Activated CD8-positive, alpha-beta memory T cell treated with anti-CD3 and anti-CD28 coated beads, Interleukin-2, amount 10 ng/mL, durations not matched to agents 7 days and 5 days (primary cell): Measurements from ENCODE around the gene GZMH. TPM values are rescaled to one million over a fixed set of nuclear protein-coding genes. Genes with fewer than 3 reads are reported as not detected.

Source experiments
- ATAC-seq: fragments of 150-1000 bp; cut with Tn5 transposase; one replicate; pipeline ENCODE4 v1.10.0; 2021; ENCODE audit warnings: moderate library complexity
- CTCF ChIA-PET: fragments of 350-600 bp; sonication (Branson Sonifier 250); formaldehyde crosslinking; loops from one replicate; lab custom pipeline; 2021; ENCODE audit warnings: antibody characterized with exemption; lab: Charles Lee
- DNase-seq: peaks from one replicate; pipeline ENCODE4 v3.0.0-alpha.2; 2020
- H3K27ac Mint-ChIP-seq: one replicate; pipeline ENCODE4 v1.8.0; 2021; ENCODE audit warnings: mild to moderate bottlenecking, mixed read lengths
- H3K27me3 Mint-ChIP-seq: one replicate; pipeline ENCODE4 v1.8.0; 2021; ENCODE audit warnings: mixed read lengths
- H3K36me3 Mint-ChIP-seq: one replicate; pipeline ENCODE4 v1.8.0; 2021; ENCODE audit warnings: mild to moderate bottlenecking, mixed read lengths
- H3K4me1 Mint-ChIP-seq: one replicate; pipeline ENCODE4 v1.8.0; 2021; ENCODE audit warnings: mixed read lengths
- H3K4me3 Mint-ChIP-seq: one replicate; pipeline ENCODE4 v1.8.0; 2021; ENCODE audit warnings: mild to moderate bottlenecking, moderate library complexity, mixed read lengths
- H3K9me3 Mint-ChIP-seq: one replicate; pipeline ENCODE4 v1.8.0; 2022; ENCODE audit warnings: low read depth, mixed read lengths
- total RNA-seq, 2 experiments: library from RNA; stranded (reverse); gene quantifications; one replicate each; pipeline ENCODE4 v1.2.3, GENCODE V29; 2021

The GZMH gene
- total RNA-seq, 2 experiments from 2014 or later, result 35.8 to 80.0 TPM

- Mint-ChIP-seq H3K27ac (no peak overlapping the region), H3K36me3 (no peaks in the 10 kb centered on the region), H3K27me3 (peaks cover 15% of the 10 kb centered on the region), H3K4me3 (no peak overlapping the region), H3K9me3 (no peaks in the 10 kb centered on the region), H3K4me1 (peaks cover 4% of the 10 kb centered on the region)
- DNase-seq, result no peak
- CTCF ChIA-PET, result interaction anchor here (0.9 kb wide), 1 partner anchor 134 kb away, joined by 3 read pairs; no protein-coding TSS in a partner anchor
- no peak for ATAC-seq
Measured at GRCh38 chr14:24576771-24577170, 32.7 kb downstream of the GZMH start.

- Mint-ChIP-seq H3K4me1 (peaks cover 4% of the 10 kb centered on the region), H3K27ac (no peak within 1 kb of the TSS), H3K4me3 (no peak within 1 kb of the TSS), H3K27me3 (peaks cover 21% of the 10 kb centered on the region), H3K36me3 (no peaks in the 10 kb centered on the region), H3K9me3 (no peaks in the 10 kb centered on the region)
- ATAC-seq, result no peak
- CTCF ChIA-PET, result no interaction called here
- DNase-seq, result no peak
Measured at GRCh38 chr14:24576182-24576581, 33.3 kb downstream of the GZMH start, which contains the start of gene CTSG. CTSG (minus strand) TSS chr14:24576250; CDS start chr14:24576223, 27 bp downstream.

DNA sequence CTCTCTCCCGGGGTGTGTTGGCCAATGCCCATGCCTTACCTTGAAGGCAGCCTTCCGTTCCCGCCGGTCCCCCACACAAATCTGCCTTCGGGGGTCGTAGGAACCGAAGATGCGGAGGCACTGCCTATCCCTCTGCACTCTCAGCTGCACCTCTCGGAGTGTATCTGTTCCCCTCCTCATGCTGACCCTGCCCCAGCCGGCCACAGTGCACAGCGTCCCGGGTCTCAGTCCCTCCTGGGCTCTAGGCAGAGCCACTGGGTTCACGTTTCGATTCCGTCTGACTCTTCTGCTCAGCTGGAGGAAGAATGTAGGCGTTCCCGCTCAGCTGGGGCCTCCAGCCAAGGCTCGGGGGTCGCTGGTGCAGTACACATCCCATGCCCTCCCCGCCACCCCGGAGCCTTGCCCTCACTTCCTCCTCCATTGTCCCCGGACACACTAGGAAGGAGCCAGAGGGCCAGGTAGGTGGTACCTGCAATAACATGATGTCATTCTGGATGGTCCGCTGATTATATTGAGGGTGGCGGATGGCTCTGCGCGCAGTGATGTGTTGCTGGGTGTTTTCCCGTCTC lies 35.2 kb downstream of the GZMH start:
- H3K36me3 Mint-ChIP-seq, result no peaks in the 10 kb centered on the region
- ATAC-seq (no peak), DNase-seq (no peak)
- CTCF ChIA-PET, result no interaction called here
- no peaks in the 10 kb centered on the region for H3K9me3 Mint-ChIP-seq
- H3K27ac Mint-ChIP-seq, result no peak overlapping the region
- peaks cover 4% of the 10 kb centered on the region for H3K4me1 Mint-ChIP-seq
- H3K27me3 Mint-ChIP-seq, result peaks cover 31% of the 10 kb centered on the region
- H3K4me3 Mint-ChIP-seq, result no peak overlapping the region

- no peak for ATAC-seq
- CTCF ChIA-PET, result no interaction called here
- H3K4me3 Mint-ChIP-seq, result no peak overlapping the region
- H3K36me3 Mint-ChIP-seq, result no peaks in the 10 kb centered on the region
- H3K27me3 Mint-ChIP-seq, result peaks cover 24% of the 10 kb centered on the region
- no peak for DNase-seq
- H3K4me1 Mint-ChIP-seq, result no peaks in the 10 kb centered on the region
- peaks cover 11% of the 10 kb centered on the region for H3K9me3 Mint-ChIP-seq
- no peak overlapping the region for H3K27ac Mint-ChIP-seq
Measured at GRCh38 chr14:24566318-24566717, 43.2 kb downstream of the GZMH start.

DNA sequence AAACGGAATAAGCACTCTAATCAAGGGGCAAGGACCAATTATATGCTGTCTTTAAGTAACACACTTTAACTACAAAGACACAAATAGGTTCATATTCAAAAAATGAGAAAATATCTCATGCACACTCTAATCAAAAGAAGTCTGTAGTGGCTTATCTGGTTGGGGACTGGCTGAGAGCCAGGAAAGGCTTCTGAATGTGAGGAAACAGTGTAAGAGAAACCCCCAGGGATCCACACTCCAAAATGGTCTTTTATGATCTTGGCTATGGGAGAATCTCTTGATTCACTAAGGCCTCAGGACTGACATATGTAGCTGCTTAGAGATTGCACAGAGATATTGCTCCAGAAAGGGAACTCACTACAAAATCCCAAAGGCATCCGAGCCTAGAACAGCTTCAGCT lies 43.7 kb downstream of the GZMH start:
- no peak overlapping the region for H3K27ac Mint-ChIP-seq
- H3K9me3 Mint-ChIP-seq, result peaks cover 11% of the 10 kb centered on the region
- no peak overlapping the region for H3K4me3 Mint-ChIP-seq
- H3K4me1 Mint-ChIP-seq, result no peaks in the 10 kb centered on the region
- ATAC-seq (no peak), DNase-seq (no peak)
- peaks cover 21% of the 10 kb centered on the region for H3K27me3 Mint-ChIP-seq
- CTCF ChIA-PET, result interaction anchor here (0.7 kb wide), 1 partner anchor 83 kb away, joined by 3 read pairs; no protein-coding TSS in a partner anchor
- no peaks in the 10 kb centered on the region for H3K36me3 Mint-ChIP-seq

GRCh38 chr14:24563505-24563904 lies 46.0 kb downstream of the GZMH start:
- no peak for DNase-seq
- H3K27ac Mint-ChIP-seq, result no peak overlapping the region
- no peak for ATAC-seq
- CTCF ChIA-PET, result no interaction called here
- no peaks in the 10 kb centered on the region for H3K36me3 Mint-ChIP-seq
- H3K4me3 Mint-ChIP-seq, result no peak overlapping the region
- peaks cover 13% of the 10 kb centered on the region for H3K27me3 Mint-ChIP-seq
- H3K4me1 Mint-ChIP-seq, result no peaks in the 10 kb centered on the region
- H3K9me3 Mint-ChIP-seq, result peaks cover 11% of the 10 kb centered on the region

DNA sequence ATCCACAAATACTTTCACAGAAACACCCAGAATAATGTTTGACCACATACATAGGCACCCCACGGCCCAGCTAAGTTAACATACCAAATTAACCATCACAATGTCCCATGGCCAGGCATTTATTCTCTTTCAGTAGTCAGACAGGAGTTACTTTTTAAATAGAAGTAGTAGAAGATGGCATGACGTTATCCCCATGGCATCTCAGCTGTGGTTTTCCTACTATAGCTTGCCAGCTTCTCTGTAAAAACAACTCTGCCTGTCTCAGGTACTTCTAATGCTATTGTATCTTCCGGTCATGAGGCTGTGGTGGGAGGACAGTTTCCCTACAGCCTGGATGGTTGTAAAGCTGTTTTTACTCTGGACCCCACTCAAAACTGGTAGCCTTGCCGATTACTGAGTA lies 52.7 kb downstream of the GZMH start:
- Mint-ChIP-seq H3K9me3 (no peaks in the 10 kb centered on the region), H3K27me3 (peaks cover 7% of the 10 kb centered on the region), H3K36me3 (no peaks in the 10 kb centered on the region), H3K27ac (no peak overlapping the region), H3K4me3 (no peak overlapping the region), H3K4me1 (no peaks in the 10 kb centered on the region)
- CTCF ChIA-PET, result no interaction called here
- DNase-seq (no peak), ATAC-seq (no peak)

Other genes starting within 250 kb of the GZMH start
- 1 to 10 TPM in 1 of 2 experiments, not detected in 1; 1.3 TPM for gene NFATC4, start 241.5 kb downstream of the GZMH start, total RNA-seq
- gene NYNRIN, start 210.7 kb downstream of the GZMH start, total RNA-seq, result under 1 TPM; 0.05 to 0.50 TPM
- 1 to 10 TPM; 5.0 to 7.1 TPM for gene CBLN3, start 180.0 kb downstream of the GZMH start, total RNA-seq
- gene KHNYN, start 179.7 kb downstream of the GZMH start, total RNA-seq, result 10 to 100 TPM; 73.3 to 81.2 TPM
- gene SDR39U1, start 166.9 kb downstream of the GZMH start, total RNA-seq, result 10 to 100 TPM; 45.6 to 45.9 TPM
- not detected for gene CMA1, start 101.4 kb downstream of the GZMH start, total RNA-seq
- not detected for gene CTSG, start 33.4 kb downstream of the GZMH start, total RNA-seq
- gene GZMB, start 24.5 kb upstream of the GZMH start, total RNA-seq, result 1,000 to 10,000 TPM; 1,034 to 2,662 TPM